ENCODE data around the gene SENP1. TPM values are rescaled to one million over a fixed set of nuclear protein-coding genes. Genes with fewer than 3 reads are reported as not detected.
"Not testable (repeated sequence)": the region's sequence is repeated elsewhere in the genome, so short reads cannot be mapped to it uniquely, and the experiment has no call there.

Gene SENP1
- total RNA-seq, 1 donor from 2014 or later, result 24.2 TPM

- DNase-seq, result no peak
- H3K9me3 Mint-ChIP-seq (ENCODE audit: unreplicated experiment), result peaks cover 4% of the 10 kb centered on the region
- peaks cover 9% of the 10 kb centered on the region for H3K4me1 Mint-ChIP-seq (ENCODE audit: low read depth, unreplicated experiment)
- peaks cover 6% of the 10 kb centered on the region for H3K27me3 Mint-ChIP-seq (ENCODE audit: unreplicated experiment)
- no peaks in the 10 kb centered on the region for H3K36me3 Mint-ChIP-seq (ENCODE audit: unreplicated experiment)
- H3K4me3 Mint-ChIP-seq (ENCODE audit: unreplicated experiment), result peak overlapping the region; percentile 98
- TF ChIP-seq CTCF (IDR thresholded peaks at IDR 0.05; ENCODE audit: partially characterized antibody, unreplicated experiment), result no peak
- no peak overlapping the region for H3K27ac Mint-ChIP-seq (ENCODE audit: unreplicated experiment)
These were observed 12.5 kb upstream of the SENP1 start for GRCh38 chr12:48118284-48118871.

- DNase-seq, result no peak
- Mint-ChIP-seq H3K4me3 (ENCODE audit: unreplicated experiment) (no peak overlapping the region), H3K36me3 (ENCODE audit: unreplicated experiment) (no peaks in the 10 kb centered on the region), H3K27me3 (ENCODE audit: unreplicated experiment) (peaks cover 5% of the 10 kb centered on the region), H3K27ac (ENCODE audit: unreplicated experiment) (no peak overlapping the region), H3K4me1 (ENCODE audit: low read depth, unreplicated experiment) (peaks cover 8% of the 10 kb centered on the region), H3K9me3 (ENCODE audit: unreplicated experiment) (peaks cover 4% of the 10 kb centered on the region)
- TF ChIP-seq CTCF (IDR thresholded peaks at IDR 0.05; ENCODE audit: partially characterized antibody, unreplicated experiment), result no peak
These were observed 10.1 kb upstream of the SENP1 start for GRCh38 chr12:48115957-48116356.

- DNase-seq; H3K36me3 Mint-ChIP-seq (ENCODE audit: unreplicated experiment); H3K27ac Mint-ChIP-seq (ENCODE audit: unreplicated experiment); H3K4me3 Mint-ChIP-seq (ENCODE audit: unreplicated experiment); H3K9me3 Mint-ChIP-seq (ENCODE audit: unreplicated experiment); H3K4me1 Mint-ChIP-seq (ENCODE audit: low read depth, unreplicated experiment); H3K27me3 Mint-ChIP-seq (ENCODE audit: unreplicated experiment): not testable (repeated sequence)
These were observed 5.4 kb upstream of the SENP1 start for GRCh38 chr12:48111312-48111693.

- Mint-ChIP-seq H3K9me3 (ENCODE audit: unreplicated experiment) (peaks cover 7% of the 10 kb centered on the region), H3K27ac (ENCODE audit: unreplicated experiment) (no peak overlapping the region), H3K36me3 (ENCODE audit: unreplicated experiment) (no peaks in the 10 kb centered on the region), H3K27me3 (ENCODE audit: unreplicated experiment) (no peaks in the 10 kb centered on the region), H3K4me1 (ENCODE audit: low read depth, unreplicated experiment) (no peaks in the 10 kb centered on the region), H3K4me3 (ENCODE audit: unreplicated experiment) (no peak overlapping the region)
- TF ChIP-seq CTCF (IDR thresholded peaks at IDR 0.05; ENCODE audit: partially characterized antibody, unreplicated experiment), result no peak
- no peak for DNase-seq
These were observed 4.9 kb upstream of the SENP1 start for GRCh38 chr12:48110691-48111311.

- no peak for DNase-seq
- H3K27me3 Mint-ChIP-seq (ENCODE audit: unreplicated experiment), result peaks cover 4% of the 10 kb centered on the region
- H3K4me1 Mint-ChIP-seq (ENCODE audit: low read depth, unreplicated experiment), result peaks cover 3% of the 10 kb centered on the region
- H3K36me3 Mint-ChIP-seq (ENCODE audit: unreplicated experiment), result peaks cover 5% of the 10 kb centered on the region
- peak overlapping the region; percentile 41 for H3K4me3 Mint-ChIP-seq (ENCODE audit: unreplicated experiment)
- TF ChIP-seq CTCF (IDR thresholded peaks at IDR 0.05; ENCODE audit: partially characterized antibody, unreplicated experiment), result no peak
- H3K9me3 Mint-ChIP-seq (ENCODE audit: unreplicated experiment), result peaks cover 7% of the 10 kb centered on the region
- H3K27ac Mint-ChIP-seq (ENCODE audit: unreplicated experiment), result peak overlapping the region; percentile 38
These were observed 3.5 kb upstream of the SENP1 start for GRCh38 chr12:48109424-48109823.
